Measurements from ENCODE around the gene UPF1.

The UPF1 gene

DNA sequence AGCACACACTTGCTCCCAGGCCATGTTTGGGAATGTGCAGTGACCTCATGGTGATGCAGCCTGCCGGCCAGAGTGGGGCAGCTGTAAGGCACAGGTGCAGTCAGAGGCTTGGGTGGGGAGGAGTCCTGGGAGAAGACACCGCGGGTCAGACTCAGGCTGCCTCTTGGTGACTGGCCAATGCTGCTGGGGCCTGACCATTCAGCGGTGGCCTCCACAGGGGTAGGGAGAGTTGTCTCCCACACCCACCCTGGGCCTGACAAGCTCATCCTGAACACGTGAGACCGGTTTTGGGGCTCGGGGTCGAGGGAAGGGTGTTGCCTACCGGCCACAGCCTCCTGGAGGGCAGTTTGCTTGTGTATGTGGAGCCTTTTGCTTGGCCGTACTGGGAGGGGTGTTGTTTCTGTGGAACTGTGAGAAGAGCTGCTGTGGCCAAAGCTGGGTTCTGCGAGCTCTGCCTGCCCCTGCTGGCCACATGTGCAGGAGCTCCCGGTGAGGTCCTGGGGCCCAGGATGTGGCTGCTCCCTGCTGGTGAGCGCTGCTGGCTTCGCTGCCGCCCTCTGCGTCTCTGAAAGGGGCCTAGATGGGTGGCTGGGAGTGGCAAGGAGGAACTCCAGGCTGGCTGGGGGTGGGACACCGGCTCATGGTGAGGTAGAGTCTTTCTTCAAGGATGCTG lies 22.1 kb downstream of the UPF1 start:
- TF ChIP-seq TAF1 (IDR thresholded peaks at IDR 0.05; ENCODE audit: borderline replicate concordance, low read depth, low read length) (no peak), POLR2A (IDR thresholded peaks at IDR 0.05; ENCODE audit: low read depth, low read length) (0 out of 2 replicates have a peak, but pooled peaks have one; percentile 15)
- FAIRE-seq (no peak), DNase-seq (ENCODE audit: insufficient read length) (no peak)

DNA sequence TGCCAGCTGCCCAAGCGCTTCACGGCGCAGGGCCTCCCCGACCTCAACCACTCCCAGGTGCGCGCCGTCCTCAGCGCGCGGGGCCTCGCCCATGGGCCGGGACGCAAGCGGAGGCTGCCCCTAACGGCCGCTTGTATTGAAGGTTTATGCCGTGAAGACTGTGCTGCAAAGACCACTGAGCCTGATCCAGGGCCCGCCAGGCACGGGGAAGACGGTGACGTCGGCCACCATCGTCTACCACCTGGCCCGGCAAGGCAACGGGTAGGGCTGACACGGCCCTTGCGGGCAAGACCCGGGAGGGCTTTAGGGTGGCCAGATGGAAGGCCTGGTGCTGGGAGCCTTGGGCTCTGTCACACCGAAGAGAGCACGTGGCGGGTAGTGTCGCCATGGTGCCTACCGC lies 23.2 kb downstream of the UPF1 start:
- TF ChIP-seq TAF1 (IDR thresholded peaks at IDR 0.05; ENCODE audit: borderline replicate concordance, low read depth, low read length): no peak
- TF ChIP-seq POLR2AphosphoS5 (IDR thresholded peaks at IDR 0.05; ENCODE audit: low read depth, low read length): no peak
- no peak for TF ChIP-seq POLR2A (IDR thresholded peaks at IDR 0.05; ENCODE audit: low read depth, low read length)
- FAIRE-seq (no peak), DNase-seq (ENCODE audit: insufficient read length) (no peak)

DNA sequence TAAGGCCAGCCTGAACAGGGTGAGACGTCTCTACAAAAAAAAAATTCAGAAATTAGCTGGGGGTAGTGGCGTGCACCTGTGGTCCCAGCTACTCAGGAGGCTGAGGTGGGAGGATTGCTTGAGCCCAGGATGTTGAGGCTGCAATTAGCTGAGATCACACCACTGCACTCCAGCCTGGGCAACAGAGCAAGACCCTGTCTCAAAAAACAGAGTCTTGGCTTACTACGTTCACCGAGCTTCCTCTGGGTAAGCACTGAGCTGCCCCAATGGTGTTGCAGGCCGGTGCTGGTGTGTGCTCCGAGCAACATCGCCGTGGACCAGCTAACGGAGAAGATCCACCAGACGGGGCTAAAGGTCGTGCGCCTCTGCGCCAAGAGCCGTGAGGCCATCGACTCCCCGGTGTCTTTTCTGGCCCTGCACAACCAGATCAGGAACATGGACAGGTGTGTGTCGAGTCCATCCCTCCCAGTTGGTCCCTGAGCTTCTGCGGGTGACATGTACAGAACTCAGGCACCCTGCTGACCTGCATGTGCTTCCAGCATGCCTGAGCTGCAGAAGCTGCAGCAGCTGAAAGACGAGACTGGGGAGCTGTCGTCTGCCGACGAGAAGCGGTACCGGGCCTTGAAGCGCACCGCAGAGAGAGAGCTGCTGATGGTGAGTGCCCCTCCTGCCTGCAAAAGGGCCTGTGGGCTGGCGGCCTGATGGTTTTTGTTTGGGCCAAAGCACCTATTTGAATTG lies 24.1 kb downstream of the UPF1 start:
- TF ChIP-seq POLR2AphosphoS5 (IDR thresholded peaks at IDR 0.05; ENCODE audit: low read depth, low read length) (no peak), TAF1 (IDR thresholded peaks at IDR 0.05; ENCODE audit: borderline replicate concordance, low read depth, low read length) (no peak), POLR2A (IDR thresholded peaks at IDR 0.05; ENCODE audit: low read depth, low read length) (no peak)
- no peak for FAIRE-seq

DNA sequence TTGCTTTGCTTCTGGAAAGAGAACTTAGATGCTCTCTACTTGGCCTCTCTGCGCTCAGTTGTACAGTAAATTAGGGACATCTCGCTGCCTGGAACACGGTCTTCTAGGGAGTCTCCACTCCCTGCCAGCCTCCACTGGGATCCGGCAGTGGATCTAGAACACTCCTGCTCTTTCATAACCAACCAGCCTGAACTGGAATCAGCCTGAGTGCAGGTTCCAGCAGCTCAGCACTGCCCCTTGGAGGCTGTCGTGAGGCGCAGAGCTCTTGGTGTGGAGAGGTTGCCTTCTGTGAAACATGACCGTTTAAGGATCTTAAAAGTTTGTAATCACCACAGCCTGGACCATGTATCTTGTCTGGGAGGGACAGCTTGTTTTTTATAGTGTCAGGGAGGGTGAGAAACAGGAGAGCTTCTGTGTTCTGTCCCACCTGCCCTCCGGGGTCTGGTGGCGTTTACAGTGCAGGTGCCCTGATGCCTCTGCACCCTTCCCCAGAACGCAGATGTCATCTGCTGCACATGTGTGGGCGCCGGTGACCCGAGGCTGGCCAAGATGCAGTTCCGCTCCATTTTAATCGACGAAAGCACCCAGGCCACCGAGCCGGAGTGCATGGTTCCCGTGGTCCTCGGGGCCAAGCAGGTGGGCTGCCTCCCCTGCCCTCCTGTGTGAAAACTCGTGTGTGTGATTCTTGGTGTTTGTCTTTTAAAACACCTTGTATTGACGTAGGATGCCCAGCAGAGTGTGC lies 24.8 kb downstream of the UPF1 start:
- no peak for FAIRE-seq

More for the DNA sequence above, 24.1 kb downstream of the UPF1 start:
- DNase-seq (ENCODE audit: insufficient read length): no peak

DNA sequence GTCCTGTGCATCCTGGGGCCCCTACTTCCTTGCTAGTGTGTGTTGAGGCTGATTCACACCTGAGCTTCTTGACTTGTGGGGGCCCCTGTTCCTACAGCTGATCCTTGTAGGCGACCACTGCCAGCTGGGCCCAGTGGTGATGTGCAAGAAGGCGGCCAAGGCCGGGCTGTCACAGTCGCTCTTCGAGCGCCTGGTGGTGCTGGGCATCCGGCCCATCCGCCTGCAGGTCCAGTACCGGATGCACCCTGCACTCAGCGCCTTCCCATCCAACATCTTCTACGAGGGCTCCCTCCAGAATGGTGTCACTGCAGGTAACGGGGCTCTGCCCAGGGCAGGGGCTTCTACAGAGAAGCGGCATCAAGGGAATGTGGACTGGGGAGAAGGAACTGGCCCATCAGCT lies 25.5 kb downstream of the UPF1 start:
- DNase-seq (ENCODE audit: insufficient read length): no peak
- TF ChIP-seq TAF1 (IDR thresholded peaks at IDR 0.05; ENCODE audit: borderline replicate concordance, low read depth, low read length) (no peak), POLR2A (IDR thresholded peaks at IDR 0.05; ENCODE audit: low read depth, low read length) (no peak), POLR2AphosphoS5 (IDR thresholded peaks at IDR 0.05; ENCODE audit: low read depth, low read length) (no peak)
- no peak for FAIRE-seq

More for the DNA sequence above, 24.8 kb downstream of the UPF1 start:
- TF ChIP-seq TAF1 (IDR thresholded peaks at IDR 0.05; ENCODE audit: borderline replicate concordance, low read depth, low read length): no peak
- TF ChIP-seq POLR2AphosphoS5 (IDR thresholded peaks at IDR 0.05; ENCODE audit: low read depth, low read length): no peak; the same call in none of the 2 replicates
- TF ChIP-seq POLR2A (IDR thresholded peaks at IDR 0.05; ENCODE audit: low read depth, low read length): no peak
- DNase-seq (ENCODE audit: insufficient read length): no peak

DNA sequence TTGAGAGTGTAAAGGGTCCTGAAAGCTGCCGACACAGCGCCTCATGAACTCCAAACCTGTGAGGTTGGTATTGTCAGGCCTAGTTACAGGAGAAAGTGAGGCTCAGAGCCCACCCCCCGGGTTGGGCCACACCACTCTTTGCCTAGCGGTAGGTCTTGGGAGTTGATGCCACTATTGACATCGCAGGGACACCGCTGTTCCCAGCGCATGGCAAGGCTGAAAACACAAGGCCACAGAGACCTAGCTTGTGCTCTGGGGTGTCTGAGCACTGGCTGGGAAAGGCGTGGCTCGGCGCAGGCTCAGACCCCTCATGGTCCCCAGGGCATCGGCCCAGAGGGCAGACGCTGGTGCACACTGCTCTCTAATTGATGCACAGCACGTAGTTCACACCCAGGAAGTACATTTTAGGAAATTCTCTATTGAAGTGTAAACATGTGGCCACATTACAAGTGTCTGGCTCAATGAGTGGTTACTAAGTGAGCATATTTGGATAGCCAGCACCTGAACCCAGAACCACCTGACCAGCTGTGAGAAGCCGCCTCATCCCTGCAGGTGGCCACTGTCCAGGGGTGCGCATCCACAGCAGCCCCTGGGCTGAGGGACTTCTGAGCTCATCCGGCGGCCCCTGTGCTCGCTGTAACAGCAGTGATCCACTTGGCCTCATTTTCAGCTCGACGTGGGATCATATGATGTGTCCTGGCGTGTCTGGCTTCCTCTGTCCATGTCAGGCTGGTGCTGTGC lies 27.3 kb downstream of the UPF1 start:
- DNase-seq (ENCODE audit: insufficient read length) (no peak), FAIRE-seq (no peak)
- TF ChIP-seq POLR2AphosphoS5 (IDR thresholded peaks at IDR 0.05; ENCODE audit: low read depth, low read length): no peak

DNA sequence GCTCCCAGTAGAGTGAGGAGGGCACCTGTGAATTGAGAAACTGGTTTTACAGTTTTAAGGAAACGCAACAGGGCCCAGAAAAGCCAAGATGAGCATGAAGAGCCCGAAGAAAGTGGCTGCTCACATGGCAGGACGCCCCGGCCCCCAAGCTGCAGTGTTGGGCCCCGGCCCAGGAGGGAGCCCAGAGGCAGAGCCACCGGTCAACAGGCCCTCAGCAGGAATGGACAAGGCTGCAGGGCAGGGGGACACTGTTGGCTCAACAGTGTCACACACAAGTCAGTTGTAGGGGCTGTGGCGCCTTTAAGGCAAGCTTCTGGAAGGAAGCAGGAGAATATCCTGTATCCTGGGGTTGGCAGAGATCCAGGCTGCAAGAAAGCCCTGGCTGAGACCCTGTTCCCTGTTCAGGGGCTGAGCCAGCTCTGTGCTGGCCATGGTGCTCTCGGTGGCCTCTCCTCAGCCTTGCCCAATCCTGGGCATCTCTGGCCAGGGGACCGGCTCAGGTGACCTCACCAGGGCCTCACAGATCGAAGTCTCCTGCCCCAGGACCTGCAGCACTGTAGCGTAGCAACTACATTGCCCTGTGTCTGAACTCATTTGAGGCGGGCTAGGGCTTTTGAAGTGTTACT lies 28.0 kb downstream of the UPF1 start:
- DNase-seq (ENCODE audit: insufficient read length): no peak
- no peak for FAIRE-seq
- TF ChIP-seq POLR2A (IDR thresholded peaks at IDR 0.05; ENCODE audit: low read depth, low read length) (no peak), TAF1 (IDR thresholded peaks at IDR 0.05; ENCODE audit: borderline replicate concordance, low read depth, low read length) (no peak), POLR2AphosphoS5 (IDR thresholded peaks at IDR 0.05; ENCODE audit: low read depth, low read length) (no peak)

DNA sequence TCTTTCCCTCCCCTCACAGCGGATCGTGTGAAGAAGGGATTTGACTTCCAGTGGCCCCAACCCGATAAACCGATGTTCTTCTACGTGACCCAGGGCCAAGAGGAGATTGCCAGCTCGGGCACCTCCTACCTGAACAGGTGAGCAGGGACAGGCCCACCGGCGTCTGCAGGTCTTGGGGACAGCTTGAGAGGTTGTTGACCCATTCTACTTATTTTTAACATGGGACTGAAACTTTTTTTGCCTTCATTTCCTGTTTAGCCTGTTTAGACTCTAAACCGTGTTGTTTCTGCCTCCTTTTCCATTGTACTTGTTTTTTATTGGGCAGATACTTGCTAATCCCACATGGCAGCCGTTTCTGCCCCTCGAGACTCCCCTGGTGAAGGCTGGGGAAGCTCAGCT lies 28.5 kb downstream of the UPF1 start:
- DNase-seq (ENCODE audit: insufficient read length) (no peak), FAIRE-seq (no peak)
- TF ChIP-seq POLR2A (IDR thresholded peaks at IDR 0.05; ENCODE audit: low read depth, low read length) (no peak), POLR2AphosphoS5 (IDR thresholded peaks at IDR 0.05; ENCODE audit: low read depth, low read length) (no peak), TAF1 (IDR thresholded peaks at IDR 0.05; ENCODE audit: borderline replicate concordance, low read depth, low read length) (no peak)

DNA sequence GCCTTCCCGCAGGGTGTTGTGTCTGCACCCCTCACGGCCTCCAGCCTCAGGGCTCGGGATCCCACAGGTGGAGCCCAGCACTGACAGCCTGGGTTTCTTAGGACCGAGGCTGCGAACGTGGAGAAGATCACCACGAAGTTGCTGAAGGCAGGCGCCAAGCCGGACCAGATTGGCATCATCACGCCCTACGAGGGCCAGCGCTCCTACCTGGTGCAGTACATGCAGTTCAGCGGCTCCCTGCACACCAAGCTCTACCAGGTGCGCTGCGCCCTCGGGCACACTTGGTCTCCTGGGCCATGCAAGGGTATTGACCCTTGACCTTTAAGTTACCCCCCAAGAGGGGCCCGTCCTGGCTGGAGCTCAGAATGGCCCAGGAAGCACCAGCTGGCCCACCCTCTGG lies 29.0 kb downstream of the UPF1 start:
- no peak for DNase-seq (ENCODE audit: insufficient read length)
- TF ChIP-seq POLR2A (IDR thresholded peaks at IDR 0.05; ENCODE audit: low read depth, low read length): no peak; the same call in 1 of the 2 replicates
- no peak for TF ChIP-seq TAF1 (IDR thresholded peaks at IDR 0.05; ENCODE audit: borderline replicate concordance, low read depth, low read length)
- TF ChIP-seq POLR2AphosphoS5 (IDR thresholded peaks at IDR 0.05; ENCODE audit: low read depth, low read length): no peak
- no peak for FAIRE-seq

DNA sequence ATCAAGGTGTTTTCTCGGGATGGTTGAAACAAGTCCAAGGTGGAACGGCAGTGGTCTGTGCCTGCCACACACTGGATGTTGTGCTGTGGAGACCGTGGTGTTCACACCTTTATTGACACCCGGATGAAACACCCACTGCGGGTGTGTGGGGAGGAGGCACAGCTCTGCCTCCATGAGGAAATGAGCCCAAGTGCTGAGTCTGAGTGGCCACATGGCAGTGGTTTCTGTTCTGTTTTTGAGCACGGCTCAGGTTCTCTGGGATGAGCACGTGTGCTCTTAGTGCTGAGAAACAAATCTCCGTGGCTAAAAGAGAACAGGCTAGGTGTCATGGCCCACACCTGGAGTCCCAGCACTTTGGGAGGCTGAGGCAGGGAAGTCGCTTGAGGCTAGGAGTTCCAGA lies 29.5 kb downstream of the UPF1 start:
- FAIRE-seq (peak; percentile 27), DNase-seq (ENCODE audit: insufficient read length) (no peak)
- TF ChIP-seq TAF1 (IDR thresholded peaks at IDR 0.05; ENCODE audit: borderline replicate concordance, low read depth, low read length) (no peak), POLR2A (IDR thresholded peaks at IDR 0.05; ENCODE audit: low read depth, low read length) (no peak), POLR2AphosphoS5 (IDR thresholded peaks at IDR 0.05; ENCODE audit: low read depth, low read length) (no peak)

DNA sequence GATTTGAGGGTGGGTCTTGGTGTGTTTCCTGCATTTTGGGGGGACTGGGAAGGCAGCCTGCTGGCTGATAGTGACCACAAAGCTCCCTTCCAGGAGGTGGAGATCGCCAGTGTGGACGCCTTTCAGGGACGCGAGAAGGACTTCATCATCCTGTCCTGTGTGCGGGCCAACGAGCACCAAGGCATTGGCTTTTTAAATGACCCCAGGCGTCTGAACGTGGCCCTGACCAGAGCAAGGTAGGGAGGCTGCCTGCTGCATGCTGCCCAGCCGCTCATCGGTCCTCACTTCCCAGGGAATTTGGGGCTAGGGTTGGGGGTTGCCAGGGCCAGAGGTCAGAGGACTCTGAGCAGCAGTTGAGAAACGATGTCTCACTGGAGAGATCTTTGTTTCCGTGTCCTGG lies 30.2 kb downstream of the UPF1 start:
- no peak for DNase-seq (ENCODE audit: insufficient read length)
- no peak for FAIRE-seq
- no peak for TF ChIP-seq POLR2A (IDR thresholded peaks at IDR 0.05; ENCODE audit: low read depth, low read length)
- TF ChIP-seq POLR2AphosphoS5 (IDR thresholded peaks at IDR 0.05; ENCODE audit: low read depth, low read length): no peak
- no peak for TF ChIP-seq TAF1 (IDR thresholded peaks at IDR 0.05; ENCODE audit: borderline replicate concordance, low read depth, low read length)
